WTC11 (cell line): ENCODE results near the gene RHOT2.

Experiments used
- ATF1 ChIP-seq: sonication (generic); formaldehyde crosslinking; IDR thresholded peaks from 2 replicates; pipeline ENCODE4 v1.8.1; 2023; ENCODE audit warnings: mild to moderate bottlenecking, moderate library complexity, missing genetic modification reagents
- CTCF ChIP-seq: fragments of 200-600 bp; IDR thresholded peaks from 2 replicates; pipeline ENCODE4 v1.8.0; 2022; ENCODE audit warnings: antibody characterized with exemption
- NR1H2 ChIP-seq: sonication (generic); formaldehyde crosslinking; IDR thresholded peaks from 2 replicates; pipeline ENCODE4 v1.9.0; 2021; ENCODE audit warnings: mild to moderate bottlenecking, moderate library complexity, missing genetic modification reagents
- ZNF121 ChIP-seq: sonication (generic); formaldehyde crosslinking; IDR thresholded peaks from 2 replicates; pipeline ENCODE4 v1.8.0; 2023; ENCODE audit warnings: missing genetic modification reagents
- TF ChIP-seq, protein P1 (sequence below): sonication (generic); formaldehyde crosslinking; IDR thresholded peaks from 2 replicates; pipeline ENCODE4 v1.8.1; 2022; ENCODE audit warnings: low read depth, missing genetic modification reagents, borderline replicate concordance

- TF ChIP-seq CTCF (no peak; the same call in 1 of the 2 replicates), NR1H2 (CRISPR knock-in tag) (no peak), ZNF121 (CRISPR knock-in tag) (peak; percentile 89), ATF1 (CRISPR knock-in tag) (no peak)
- TF ChIP-seq, protein P1, sequence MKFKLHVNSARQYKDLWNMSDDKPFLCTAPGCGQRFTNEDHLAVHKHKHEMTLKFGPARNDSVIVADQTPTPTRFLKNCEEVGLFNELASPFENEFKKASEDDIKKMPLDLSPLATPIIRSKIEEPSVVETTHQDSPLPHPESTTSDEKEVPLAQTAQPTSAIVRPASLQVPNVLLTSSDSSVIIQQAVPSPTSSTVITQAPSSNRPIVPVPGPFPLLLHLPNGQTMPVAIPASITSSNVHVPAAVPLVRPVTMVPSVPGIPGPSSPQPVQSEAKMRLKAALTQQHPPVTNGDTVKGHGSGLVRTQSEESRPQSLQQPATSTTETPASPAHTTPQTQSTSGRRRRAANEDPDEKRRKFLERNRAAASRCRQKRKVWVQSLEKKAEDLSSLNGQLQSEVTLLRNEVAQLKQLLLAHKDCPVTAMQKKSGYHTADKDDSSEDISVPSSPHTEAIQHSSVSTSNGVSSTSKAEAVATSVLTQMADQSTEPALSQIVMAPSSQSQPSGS (CRISPR knock-in tag) = no peak
Measured at GRCh38 chr16:720447-720989, 52.6 kb downstream of the RHOT2 start.
